Right lung (tissue), 5 donors: Measurements from ENCODE around the gene NRCAM. TPM values are rescaled to one million over a fixed set of nuclear protein-coding genes. Genes with fewer than 3 reads are reported as not detected.
A peak's percentile ranks its signal among the peaks of the same experiment; 100 is the strongest.

Experiments used
- DNase-seq, 2 donors: peaks; one replicate each; pipeline ENCODE4 v3.0.0-alpha.2; 2013
- polyA plus RNA-seq, 5 donors: library from polyadenylated mRNA; unstranded; fragments of 120-200 nt; gene quantifications; one replicate each; pipeline versions ENCODE4 v1.2.1 to v1.2.3, GENCODE V29; 2013; ENCODE audit warnings: inconsistent platforms in 1 of 5, low replicate concordance in 1 of 5; ENCODE audit not compliant: insufficient read length in 5 of 5, insufficient read depth in 1 of 5

NRCAM gene
- polyA plus RNA-seq, 5 donors, result 12.3 to 34.9 (median 15.9) TPM

GRCh38 chr7:108134486-108134885, 321.8 kb downstream of the NRCAM start:
- DNase-seq, result no peak

- no peak for DNase-seq
Observed at GRCh38 chr7:108132551-108133265, 323.5 kb downstream of the NRCAM start.

- no peak for DNase-seq
Observed at GRCh38 chr7:108130261-108130660, 326.0 kb downstream of the NRCAM start, which contains the start of gene LAMB4. TSS of gene LAMB4 (minus strand) at chr7:108130361. CDS start at chr7:108123164, 7,197 bp downstream.

- no peak for DNase-seq
Observed at GRCh38 chr7:108129018-108129965, 326.9 kb downstream of the NRCAM start.

GRCh38 chr7:108128514-108128913, 327.7 kb downstream of the NRCAM start:
- DNase-seq, result no peak

- DNase-seq, result no peak
Observed at GRCh38 chr7:108127461-108127860, 328.8 kb downstream of the NRCAM start.

GRCh38 chr7:108124820-108125219, 331.4 kb downstream of the NRCAM start:
- DNase-seq, result no peak

- no peak for DNase-seq
Observed at GRCh38 chr7:108122181-108122580, 334.1 kb downstream of the NRCAM start.

GRCh38 chr7:108120933-108121332, 335.3 kb downstream of the NRCAM start:
- DNase-seq, result peak; percentile 20 to 32

- no peak for DNase-seq
Observed at GRCh38 chr7:108120196-108120595, 336.0 kb downstream of the NRCAM start.

GRCh38 chr7:108118959-108119358, 337.3 kb downstream of the NRCAM start:
- no peak for DNase-seq

GRCh38 chr7:108114117-108114841, 342.0 kb downstream of the NRCAM start:
- DNase-seq, result no peak

- DNase-seq, result no peak
Observed at GRCh38 chr7:108112683-108113082, 343.6 kb downstream of the NRCAM start.

- no peak for DNase-seq
Observed at GRCh38 chr7:108109221-108109908, 346.9 kb downstream of the NRCAM start.

GRCh38 chr7:108108131-108108530, 348.1 kb downstream of the NRCAM start:
- DNase-seq, result no peak

- no peak for DNase-seq
Observed at GRCh38 chr7:108104324-108104723, 351.9 kb downstream of the NRCAM start.

GRCh38 chr7:108103558-108104298, 352.5 kb downstream of the NRCAM start:
- DNase-seq, result no peak

- DNase-seq, result no peak
Observed at GRCh38 chr7:108102671-108103312, 353.4 kb downstream of the NRCAM start.

- DNase-seq, result no peak
Observed at GRCh38 chr7:108101759-108102158, 354.5 kb downstream of the NRCAM start.

- no peak for DNase-seq
Observed at GRCh38 chr7:108099713-108100112, 356.5 kb downstream of the NRCAM start.
